Fibroblast of the aortic adventitia (primary cell): ENCODE measurements around the gene C10orf90. TPM values are rescaled to one million over a fixed set of nuclear protein-coding genes. Genes with fewer than 3 reads are reported as not detected.

Source experiments
- DNase-seq: peaks from one replicate; pipeline ENCODE4 v3.0.0-alpha.2; 2010; ENCODE audit warnings: low read depth
- H3K4me3 ChIP-seq: 2 replicates; pipeline ENCODE4 v1.5.1; 2011; ENCODE audit warnings: low read depth, mild to moderate bottlenecking, control low read depth, low read length, moderate library complexity
- CTCF ChIP-seq: IDR thresholded peaks from 2 replicates; pipeline ENCODE4 v1.5.1; 2011; ENCODE audit warnings: mild to moderate bottlenecking, low read length, control low read depth, inconsistent platforms; ENCODE audit not compliant: insufficient read depth
- total RNA-seq: library from RNA; depleted of rRNA; stranded (reverse); fragments of >200 nt; gene quantifications from 2 replicates; pipeline ENCODE4 v1.2.3, GENCODE V29; 2012; ENCODE audit warnings: low replicate concordance

The C10orf90 gene
- total RNA-seq, 1 donor, result 1.1 TPM

- no peak for TF ChIP-seq CTCF
- DNase-seq, result no peak
- H3K4me3 ChIP-seq, result no peak overlapping the region
Measured at GRCh38 chr10:126668505-126668904, 2.0 kb downstream of the C10orf90 start.

- no peak overlapping the region for H3K4me3 ChIP-seq
- no peak for DNase-seq
- no peak for TF ChIP-seq CTCF
Measured at GRCh38 chr10:126667568-126667967, 2.9 kb downstream of the C10orf90 start.

- DNase-seq, result no peak
- H3K4me3 ChIP-seq, result no peak overlapping the region
- no peak for TF ChIP-seq CTCF
Measured at GRCh38 chr10:126665207-126665606, 5.3 kb downstream of the C10orf90 start.

- H3K4me3 ChIP-seq, result no peak overlapping the region
- TF ChIP-seq CTCF, result no peak
- DNase-seq, result peak; percentile 66
Measured at GRCh38 chr10:126663880-126664279, 6.6 kb downstream of the C10orf90 start.

GRCh38 chr10:126663328-126663727 lies 7.2 kb downstream of the C10orf90 start:
- TF ChIP-seq CTCF, result no peak
- peak; percentile 71 for DNase-seq
- no peak overlapping the region for H3K4me3 ChIP-seq

- H3K4me3 ChIP-seq, result no peak overlapping the region
- TF ChIP-seq CTCF, result no peak
- DNase-seq, result peak; percentile 35
Measured at GRCh38 chr10:126661841-126662515, 8.5 kb downstream of the C10orf90 start.

- H3K4me3 ChIP-seq, result no peak overlapping the region
- DNase-seq, result no peak
- TF ChIP-seq CTCF, result no peak
Measured at GRCh38 chr10:126661356-126661755, 9.1 kb downstream of the C10orf90 start.
